IMR-90 (cell line): ENCODE data around the gene RAB33B. TPM values are rescaled to one million over a fixed set of nuclear protein-coding genes. Genes with fewer than 3 reads are reported as not detected.

ENCODE experiments used
- ATAC-seq: fragments of 200-7000 bp; cut with Tn5 transposase; 2 replicates; pipeline ENCODE4 v1.9.1; 2020; ENCODE audit warnings: low read depth, mild to moderate bottlenecking, moderate library complexity
- BruUV-seq: library from RNA; stranded (reverse); fragments of 400-500 nt; replicated peaks from 2 replicates; lab custom pipeline; 2021; lab: Mats Ljungman, UMichigan
- CTCF ChIA-PET: fragments of 300-600 bp; formaldehyde crosslinking; extraction: SDS; loops from one replicate; lab custom pipeline; 2021; ENCODE audit warnings: antibody characterized with exemption; lab: Yijun Ruan, JAX
- POLR2A ChIA-PET: fragments of 300-600 bp; sonication (Branson Sonifier 250); formaldehyde crosslinking; loops from one replicate; lab custom pipeline; 2022; ENCODE audit warnings: antibody characterized with exemption; ENCODE audit not compliant: unreplicated experiment; lab: Charles Lee
- DNase-seq: peaks from one replicate; pipeline ENCODE4 v3.0.0; 2013
- H2AFZ ChIP-seq: replicated peaks from 2 replicates; pipeline ENCODE3; 2013; ENCODE audit warnings: low read length, mild to moderate bottlenecking; ENCODE audit not compliant: poor library complexity
- H2AK5ac ChIP-seq: 2 replicates; pipeline ENCODE4 v1.6.1; 2013; ENCODE audit warnings: low read depth, low read length, inconsistent platforms
- H2AK9ac ChIP-seq: replicated peaks from 2 replicates; pipeline ENCODE3; 2013; ENCODE audit warnings: mild to moderate bottlenecking, low read depth, low read length, moderate library complexity; ENCODE audit not compliant: poor library complexity
- H2BK120ac ChIP-seq: 2 replicates; pipeline ENCODE4 v1.6.1; 2013; ENCODE audit warnings: low read depth, low read length, inconsistent platforms
- H2BK15ac ChIP-seq: 3 replicates; pipeline ENCODE4 v1.6.1; 2013; ENCODE audit warnings: low read depth, low read length, inconsistent platforms
- H2BK20ac ChIP-seq: 2 replicates; pipeline ENCODE4 v1.6.1; 2013; ENCODE audit warnings: low read depth, mild to moderate bottlenecking, inconsistent platforms, low read length, moderate library complexity
- H2BK5ac ChIP-seq: 2 replicates; pipeline ENCODE4 v1.6.1; 2013; ENCODE audit warnings: mild to moderate bottlenecking, low read depth, low read length, inconsistent platforms; ENCODE audit not compliant: poor library complexity, severe bottlenecking
- H3K14ac ChIP-seq: replicated peaks from 2 replicates; pipeline ENCODE4 v1.6.1; 2013; ENCODE audit warnings: low read depth, low read length, inconsistent platforms
- H3K18ac ChIP-seq: 2 replicates; pipeline ENCODE4 v1.6.1; 2013; ENCODE audit warnings: low read depth, low read length, control low read depth
- H3K23ac ChIP-seq: 2 replicates; pipeline ENCODE4 v1.6.1; 2013; ENCODE audit warnings: low read depth, low read length, inconsistent platforms
- H3K27ac ChIP-seq: 2 replicates; pipeline ENCODE4 v1.5.1; 2013; ENCODE audit warnings: mild to moderate bottlenecking, control low read depth, low read length; ENCODE audit not compliant: insufficient read depth
- H3K27me3 ChIP-seq: 2 replicates; pipeline ENCODE4 v1.6.1; 2013; ENCODE audit warnings: low read length; ENCODE audit not compliant: control insufficient read depth, insufficient read depth
- H3K36me3 ChIP-seq: 2 replicates; pipeline ENCODE4 v1.6.1; 2013; ENCODE audit warnings: low read length, mixed read lengths; ENCODE audit not compliant: control insufficient read depth, insufficient read depth
- H3K4ac ChIP-seq: 2 replicates; pipeline ENCODE4 v1.6.1; 2013; ENCODE audit warnings: low read depth, low read length, inconsistent platforms
- H3K4me1 ChIP-seq: 2 replicates; pipeline ENCODE4 v1.6.1; 2013; ENCODE audit warnings: low read length, mixed read lengths; ENCODE audit not compliant: control insufficient read depth, insufficient read depth
- H3K4me2 ChIP-seq: 2 replicates; pipeline ENCODE4 v1.6.1; 2013; ENCODE audit warnings: low read depth, mild to moderate bottlenecking, control low read depth, low read length, moderate library complexity
- H3K4me3 ChIP-seq: 2 replicates; pipeline ENCODE4 v1.5.1; 2013; ENCODE audit warnings: low read depth, mild to moderate bottlenecking, control low read depth, low read length, moderate library complexity; ENCODE audit not compliant: insufficient read depth
- H3K56ac ChIP-seq: 2 replicates; pipeline ENCODE4 v1.6.1; 2013; ENCODE audit warnings: low read length, inconsistent platforms; ENCODE audit not compliant: insufficient read depth; ENCODE audit errors: extremely low read depth
- H3K79me1 ChIP-seq, 2 experiments: 2 replicates each; pipeline ENCODE4 v1.6.1; 2013; ENCODE audit warnings: low read length in 2 of 2, inconsistent platforms in 1 of 2, low read depth in 1 of 2
- H3K9ac ChIP-seq: 2 replicates; pipeline ENCODE4 v1.6.1; 2013; ENCODE audit warnings: low read depth, low read length, control low read depth
- H3K9me1 ChIP-seq: 2 replicates; pipeline ENCODE4 v1.6.1; 2013; ENCODE audit warnings: low read length, inconsistent platforms; ENCODE audit not compliant: insufficient read depth
- H3K9me3 ChIP-seq: 2 replicates; pipeline ENCODE4 v1.6.1; 2013; ENCODE audit warnings: low read length; ENCODE audit not compliant: control insufficient read depth, insufficient read depth
- H4K20me1 ChIP-seq: 2 replicates; pipeline ENCODE4 v1.6.1; 2013; ENCODE audit warnings: low read length, inconsistent platforms; ENCODE audit not compliant: insufficient read depth
- H4K5ac ChIP-seq: 2 replicates; pipeline ENCODE4 v1.6.1; 2013; ENCODE audit warnings: mild to moderate bottlenecking, low read depth, low read length, control low read depth
- H4K8ac ChIP-seq, 2 experiments: 2 replicates each; pipeline ENCODE4 v1.6.1; 2013; ENCODE audit warnings: low read depth in 2 of 2, low read length in 2 of 2, control low read depth in 1 of 2, inconsistent platforms in 1 of 2
- H4K91ac ChIP-seq: 2 replicates; pipeline ENCODE4 v1.6.1; 2013; ENCODE audit warnings: low read depth, low read length, inconsistent platforms; ENCODE audit not compliant: insufficient read depth
- BHLHE40 ChIP-seq: fragments of 150-350 bp; IDR thresholded peaks from 2 replicates; pipeline ENCODE4 v1.6.1; 2016; ENCODE audit warnings: mild to moderate bottlenecking, low read depth, low read length
- CEBPB ChIP-seq: IDR thresholded peaks from 2 replicates; pipeline ENCODE4 v1.6.1; 2012; ENCODE audit warnings: low read depth, low read length, improper control_type of control experiment
- CHD1 ChIP-seq: IDR thresholded peaks from 2 replicates; pipeline ENCODE4 v1.6.1; 2012; ENCODE audit warnings: low read depth, low read length, improper control_type of control experiment
- FOS ChIP-seq: fragments of 150-350 bp; IDR thresholded peaks from 2 replicates; pipeline ENCODE4 v1.6.1; 2016; ENCODE audit warnings: low read depth, low read length
- MAFK ChIP-seq: IDR thresholded peaks from 2 replicates; pipeline ENCODE4 v1.6.1; 2012; ENCODE audit warnings: low read depth, low read length, improper control_type of control experiment
- MAZ ChIP-seq: IDR thresholded peaks from 2 replicates; pipeline ENCODE4 v1.6.1; 2012; ENCODE audit warnings: low read depth, mild to moderate bottlenecking, low read length, improper control_type of control experiment, moderate library complexity, borderline replicate concordance
- MXI1 ChIP-seq: IDR thresholded peaks from 2 replicates; pipeline ENCODE4 v1.6.1; 2012; ENCODE audit warnings: low read depth, mild to moderate bottlenecking, low read length, moderate library complexity, borderline replicate concordance
- NFE2L2 ChIP-seq: fragments of 150-350 bp; IDR thresholded peaks from 2 replicates; pipeline ENCODE4 v1.6.1; 2016; ENCODE audit warnings: low read depth, mild to moderate bottlenecking, low read length
- POLR2A ChIP-seq: IDR thresholded peaks from 2 replicates; pipeline ENCODE4 v1.6.1; 2012; ENCODE audit warnings: mild to moderate bottlenecking, low read depth, low read length
- RAD21 ChIP-seq: IDR thresholded peaks from 2 replicates; pipeline ENCODE4 v1.6.1; 2012; ENCODE audit warnings: low read length, improper control_type of control experiment
- RCOR1 ChIP-seq: IDR thresholded peaks from 2 replicates; pipeline ENCODE4 v1.6.1; 2012; ENCODE audit warnings: mild to moderate bottlenecking, low read length, improper control_type of control experiment; ENCODE audit not compliant: insufficient replicate concordance
- RFX5 ChIP-seq: IDR thresholded peaks from 2 replicates; pipeline ENCODE4 v1.8.0; 2012; ENCODE audit warnings: low read depth, mild to moderate bottlenecking, low read length, moderate library complexity
- SMC3 ChIP-seq: fragments of 150-350 bp; IDR thresholded peaks from 2 replicates; pipeline ENCODE4 v1.6.1; 2016; ENCODE audit warnings: low read depth, mild to moderate bottlenecking, antibody characterized with exemption, low read length, moderate library complexity
- WGBS, 2 experiments: methylation state at CpG; one replicate each; pipeline versions ENCODE4 v1.1.5 to v1.1.7; 2013; ENCODE audit warnings: missing lambda C conversion rate in 2 of 2; ENCODE audit not compliant: insufficient read length in 1 of 2; ENCODE audit errors: extremely low coverage in 2 of 2; 5-methylcytosine and 5-hydroxymethylcytosine counted together
- dilution Hi-C: fragments of 300-500 bp; cut with HindIII; formaldehyde crosslinking; loops from one replicate; pipeline ENCODE4 v1.14.3; 2018; ENCODE audit warnings: low sequenced_read_pairs; ENCODE audit not compliant: unreplicated experiment
- in situ Hi-C: fragments of 300-500 bp; cut with MboI; formaldehyde crosslinking; loops from 3 replicates; pipeline ENCODE4 v1.14.3; 2019; ENCODE audit warnings: low sequenced_read_pairs, inconsistent platforms, mixed read lengths
- intact Hi-C: fragments of 100-400 bp; cut with micrococcal nuclease; formaldehyde crosslinking; loops from 2 replicates; pipeline ENCODE4 v1.10.0; 2022
- polyA plus RNA-seq, 3 experiments: library from polyadenylated mRNA; depleted of rRNA; stranded (reverse); fragments of >200 nt; gene quantifications; 2 replicates each; pipeline ENCODE4 v1.2.3, GENCODE V29; 2012; ENCODE audit warnings: low replicate concordance in 1 of 3
- total RNA-seq: library from RNA; depleted of rRNA; stranded (reverse); fragments of >200 nt; gene quantifications from 2 replicates; pipeline ENCODE4 v1.2.3, GENCODE V29; 2012
- TF ChIP-seq, protein P1 (sequence below): conservative IDR thresholded peaks from 2 replicates; pipeline ENCODE4 v1.5.1; 2012; ENCODE audit warnings: mild to moderate bottlenecking, low read depth, low read length, improper control_type of control experiment
- TF ChIP-seq, protein P2 (sequence below): fragments of 150-350 bp; IDR thresholded peaks from 2 replicates; pipeline ENCODE4 v1.6.1; 2016; ENCODE audit warnings: low read depth, mild to moderate bottlenecking, low read length, moderate library complexity, borderline replicate concordance
- TF ChIP-seq, protein P3 (sequence below): fragments of 150-350 bp; IDR thresholded peaks from 2 replicates; pipeline ENCODE4 v1.6.1; 2017; ENCODE audit warnings: mild to moderate bottlenecking, antibody characterized with exemption, low read length, low read depth

The RAB33B gene
- total and polyA plus RNA-seq, 2 of the 4 experiments (the other 2 are of a cell fraction): 3.7 to 7.3 TPM

DNA sequence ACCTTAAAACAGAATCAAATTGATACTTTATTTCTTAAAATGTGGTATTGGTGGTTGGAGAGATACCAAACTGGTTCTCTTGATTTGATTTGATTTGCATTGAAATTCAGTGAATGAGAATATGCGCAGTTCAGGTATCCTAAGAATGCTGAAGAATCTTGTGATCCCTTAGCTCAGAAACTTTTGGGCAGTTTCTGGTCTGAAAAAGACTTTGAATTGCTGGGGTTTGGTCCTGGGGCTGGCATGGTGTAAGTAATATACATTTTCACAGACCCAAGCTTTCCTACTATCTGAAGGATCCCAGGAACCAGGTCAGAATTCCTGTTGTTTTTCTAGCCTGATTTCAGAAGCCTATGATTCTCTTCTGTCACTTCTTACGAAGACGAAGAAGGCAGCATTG lies 6.6 kb downstream of the RAB33B start:
- Histone ChIP-seq H3K14ac (no peak overlapping the region), H4K20me1 (peaks cover 11% of the 10 kb centered on the region; the same call in 1 of the 2 replicates), H2BK5ac (no peak overlapping the region), H3K56ac (no peak overlapping the region), H4K8ac (no peak overlapping the region), H4K91ac (no peak overlapping the region), H3K9me1 (peaks cover 4% of the 10 kb centered on the region; the same call in 1 of the 2 replicates), H2AK5ac (no peak overlapping the region), H3K18ac (no peak overlapping the region), H3K4me2 (no peak overlapping the region), H3K23ac (no peak overlapping the region), H3K4me3 (no peak overlapping the region), H2BK15ac (no peak overlapping the region), H3K4me1 (peaks cover 3% of the 10 kb centered on the region), H2AFZ (no peak overlapping the region), H3K4ac (no peak overlapping the region), H2BK120ac (no peak overlapping the region), H3K27ac (no peak overlapping the region), H3K79me1 (peaks cover 25 to 58% of the 10 kb centered on the region in 2 experiments), H3K27me3 (no peaks in the 10 kb centered on the region), H3K36me3 (no peaks in the 10 kb centered on the region), H2BK20ac (no peak overlapping the region), H3K9ac (no peak overlapping the region), H3K9me3 (no peaks in the 10 kb centered on the region), H2AK9ac (no peak overlapping the region), H4K5ac (no peak overlapping the region)
- no peak for TF ChIP-seq MAFK
- TF ChIP-seq FOS: no peak
- TF ChIP-seq RCOR1: no peak
- no peak for TF ChIP-seq NFE2L2
- no peak for TF ChIP-seq MAZ
- no peak for TF ChIP-seq CEBPB
- TF ChIP-seq, protein P1, sequence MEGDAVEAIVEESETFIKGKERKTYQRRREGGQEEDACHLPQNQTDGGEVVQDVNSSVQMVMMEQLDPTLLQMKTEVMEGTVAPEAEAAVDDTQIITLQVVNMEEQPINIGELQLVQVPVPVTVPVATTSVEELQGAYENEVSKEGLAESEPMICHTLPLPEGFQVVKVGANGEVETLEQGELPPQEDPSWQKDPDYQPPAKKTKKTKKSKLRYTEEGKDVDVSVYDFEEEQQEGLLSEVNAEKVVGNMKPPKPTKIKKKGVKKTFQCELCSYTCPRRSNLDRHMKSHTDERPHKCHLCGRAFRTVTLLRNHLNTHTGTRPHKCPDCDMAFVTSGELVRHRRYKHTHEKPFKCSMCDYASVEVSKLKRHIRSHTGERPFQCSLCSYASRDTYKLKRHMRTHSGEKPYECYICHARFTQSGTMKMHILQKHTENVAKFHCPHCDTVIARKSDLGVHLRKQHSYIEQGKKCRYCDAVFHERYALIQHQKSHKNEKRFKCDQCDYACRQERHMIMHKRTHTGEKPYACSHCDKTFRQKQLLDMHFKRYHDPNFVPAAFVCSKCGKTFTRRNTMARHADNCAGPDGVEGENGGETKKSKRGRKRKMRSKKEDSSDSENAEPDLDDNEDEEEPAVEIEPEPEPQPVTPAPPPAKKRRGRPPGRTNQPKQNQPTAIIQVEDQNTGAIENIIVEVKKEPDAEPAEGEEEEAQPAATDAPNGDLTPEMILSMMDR: no peak
- TF ChIP-seq, protein P2, sequence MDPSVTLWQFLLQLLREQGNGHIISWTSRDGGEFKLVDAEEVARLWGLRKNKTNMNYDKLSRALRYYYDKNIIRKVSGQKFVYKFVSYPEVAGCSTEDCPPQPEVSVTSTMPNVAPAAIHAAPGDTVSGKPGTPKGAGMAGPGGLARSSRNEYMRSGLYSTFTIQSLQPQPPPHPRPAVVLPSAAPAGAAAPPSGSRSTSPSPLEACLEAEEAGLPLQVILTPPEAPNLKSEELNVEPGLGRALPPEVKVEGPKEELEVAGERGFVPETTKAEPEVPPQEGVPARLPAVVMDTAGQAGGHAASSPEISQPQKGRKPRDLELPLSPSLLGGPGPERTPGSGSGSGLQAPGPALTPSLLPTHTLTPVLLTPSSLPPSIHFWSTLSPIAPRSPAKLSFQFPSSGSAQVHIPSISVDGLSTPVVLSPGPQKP: no peak
- TF ChIP-seq MXI1: no peak
- no peak for TF ChIP-seq SMC3
- TF ChIP-seq POLR2A: no peak
- no peak for TF ChIP-seq BHLHE40
- TF ChIP-seq RFX5: no peak
- TF ChIP-seq RAD21: no peak
- TF ChIP-seq CHD1: no peak
- TF ChIP-seq, protein P3, sequence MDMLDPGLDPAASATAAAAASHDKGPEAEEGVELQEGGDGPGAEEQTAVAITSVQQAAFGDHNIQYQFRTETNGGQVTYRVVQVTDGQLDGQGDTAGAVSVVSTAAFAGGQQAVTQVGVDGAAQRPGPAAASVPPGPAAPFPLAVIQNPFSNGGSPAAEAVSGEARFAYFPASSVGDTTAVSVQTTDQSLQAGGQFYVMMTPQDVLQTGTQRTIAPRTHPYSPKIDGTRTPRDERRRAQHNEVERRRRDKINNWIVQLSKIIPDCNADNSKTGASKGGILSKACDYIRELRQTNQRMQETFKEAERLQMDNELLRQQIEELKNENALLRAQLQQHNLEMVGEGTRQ: no peak
- ATAC-seq (no peak), DNase-seq (no peak)
- in situ Hi-C loops (no loop called here), dilution Hi-C loops (no loop called here), intact Hi-C loops (no loop called here)
- no TSS peak for BruUV-seq
- WGBS, 2 experiments: no CpG with 5 or more reads among the region's 3 CpGs
- CTCF ChIA-PET: interaction anchor here (0.6 kb wide), 1 partner anchor 1605 kb away, joined by 3 read pairs; no protein-coding TSS in a partner anchor
- POLR2A ChIA-PET: no interaction called here
